Liver (tissue), 9 donors: ENCODE data around the gene SCNN1B. TPM values are rescaled to one million over a fixed set of nuclear protein-coding genes. Genes with fewer than 3 reads are reported as not detected.

Source experiments
- DNase-seq: peaks from one replicate; pipeline ENCODE4 v3.0.0-alpha.2; 2017; ENCODE audit warnings: low spot score
- H3K27ac ChIP-seq, 2 donors: one replicate each; pipeline ENCODE4 v1.7.0; 2013; ENCODE audit warnings: inconsistent platforms in 2 of 2, low read length in 2 of 2, control low read depth in 1 of 2, low read depth in 1 of 2, mild to moderate bottlenecking in 1 of 2
- H3K27me3 ChIP-seq, 4 donors: one replicate each; pipeline versions ENCODE4 v1.6.1 to v1.7.0; 2013; ENCODE audit warnings: low read length in 3 of 4, inconsistent platforms in 1 of 4, mild to moderate bottlenecking in 1 of 4, moderate library complexity in 1 of 4; ENCODE audit not compliant: control insufficient read depth in 4 of 4, insufficient read depth in 4 of 4
- H3K36me3 ChIP-seq, 4 donors: one replicate each; pipeline versions ENCODE4 v1.6.1 to v1.7.0; 2013; ENCODE audit warnings: low read length in 3 of 4, mild to moderate bottlenecking in 3 of 4, low read depth in 1 of 4, moderate library complexity in 1 of 4; ENCODE audit not compliant: control insufficient read depth in 4 of 4, insufficient read depth in 3 of 4
- H3K4me1 ChIP-seq, 4 donors: one replicate each; pipeline versions ENCODE4 v1.6.1 to v1.7.0; 2013; ENCODE audit warnings: low read length in 3 of 4, mild to moderate bottlenecking in 3 of 4, moderate library complexity in 1 of 4; ENCODE audit not compliant: control insufficient read depth in 4 of 4, insufficient read depth in 4 of 4
- H3K4me3 ChIP-seq, 3 donors: one replicate each; pipeline versions ENCODE4 v1.6.1 to v1.7.0; 2013; ENCODE audit warnings: low read length in 3 of 3, control low read depth in 1 of 3, low read depth in 1 of 3, mild to moderate bottlenecking in 1 of 3
- H3K9ac ChIP-seq, 2 donors: one replicate each; pipeline ENCODE4 v1.7.0; 2013; ENCODE audit warnings: low read length in 2 of 2, mild to moderate bottlenecking in 2 of 2, moderate library complexity in 2 of 2, control low read depth in 1 of 2, low read depth in 1 of 2
- H3K9me3 ChIP-seq, 4 donors: one replicate each; pipeline versions ENCODE4 v1.6.1 to v1.7.0; 2013; ENCODE audit warnings: low read length in 3 of 4; ENCODE audit not compliant: control insufficient read depth in 4 of 4
- EGR1 ChIP-seq, 2 donors: IDR thresholded peaks; 2 replicates each; pipeline ENCODE4 v1.6.1; 2016 to 2018; ENCODE audit warnings: antibody characterized with exemption in 2 of 2, low read depth in 2 of 2
- FOXA1 ChIP-seq: IDR thresholded peaks from 2 replicates; pipeline ENCODE4 v1.6.1; 2016; ENCODE audit warnings: antibody characterized with exemption
- FOXA2 ChIP-seq: IDR thresholded peaks from 2 replicates; pipeline ENCODE4 v1.6.1; 2016; ENCODE audit warnings: antibody characterized with exemption
- NR2F2 ChIP-seq: IDR thresholded peaks from 2 replicates; pipeline ENCODE4 v1.6.1; 2016; ENCODE audit warnings: antibody characterized with exemption
- RAD21 ChIP-seq, 2 donors: IDR thresholded peaks; 2 replicates each; pipeline ENCODE4 v1.6.1; 2016; ENCODE audit warnings: antibody characterized with exemption in 2 of 2, mild to moderate bottlenecking in 2 of 2
- SP1 ChIP-seq: IDR thresholded peaks from 2 replicates; pipeline ENCODE4 v1.6.1; 2018; ENCODE audit warnings: antibody characterized with exemption, mild to moderate bottlenecking
- TAF1 ChIP-seq: conservative IDR thresholded peaks from 2 replicates; pipeline ENCODE4 v1.6.1; 2016; ENCODE audit warnings: antibody characterized with exemption, mild to moderate bottlenecking
- WGBS: extraction: QIAGEN DNeasy Blood & Tissue Kit; methylation state at CpG from one replicate; pipeline ENCODE4 v1.1.7; 2013; 5-methylcytosine and 5-hydroxymethylcytosine counted together
- polyA plus RNA-seq, 2 donors: library from polyadenylated mRNA; stranded (reverse) in 1 of 2; unstranded in 1 of 2; fragments of 200-250 nt in 1 of 2; fragments of >200 nt in 1 of 2; fragmentation: Nextera tagmentation in 1 of 2; extraction: Ambion mirVana in 1 of 2; gene quantifications; one replicate each; pipeline versions ENCODE4 v1.2.1 to v1.2.3, GENCODE V29; 2013 to 2015
- total RNA-seq, 2 donors: library from RNA; depleted of rRNA; stranded (reverse); fragments of >200 nt; gene quantifications; one replicate each; pipeline ENCODE4 v1.2.3, GENCODE V29; 2014
- TF ChIP-seq, protein P1 (sequence below): IDR thresholded peaks from 2 replicates; pipeline ENCODE4 v1.6.1; 2016; ENCODE audit warnings: antibody characterized with exemption
- TF ChIP-seq, protein P2 (sequence below): IDR thresholded peaks from 2 replicates; pipeline ENCODE4 v1.6.1; 2016; ENCODE audit warnings: antibody characterized with exemption
- TF ChIP-seq, protein P3 (sequence below): IDR thresholded peaks from 2 replicates; pipeline ENCODE4 v1.6.1; 2016; ENCODE audit warnings: antibody characterized with exemption, mild to moderate bottlenecking
- donor health status: healthy.
- donor health status: healthy.
- donor health status: healthy.
- donor health status: healthy.
- donor health status: healthy.

Gene SCNN1B
- total and polyA plus RNA-seq, 4 donors, result 0.08 to 0.17 (median 0.14) TPM; not detected in 1

DNA sequence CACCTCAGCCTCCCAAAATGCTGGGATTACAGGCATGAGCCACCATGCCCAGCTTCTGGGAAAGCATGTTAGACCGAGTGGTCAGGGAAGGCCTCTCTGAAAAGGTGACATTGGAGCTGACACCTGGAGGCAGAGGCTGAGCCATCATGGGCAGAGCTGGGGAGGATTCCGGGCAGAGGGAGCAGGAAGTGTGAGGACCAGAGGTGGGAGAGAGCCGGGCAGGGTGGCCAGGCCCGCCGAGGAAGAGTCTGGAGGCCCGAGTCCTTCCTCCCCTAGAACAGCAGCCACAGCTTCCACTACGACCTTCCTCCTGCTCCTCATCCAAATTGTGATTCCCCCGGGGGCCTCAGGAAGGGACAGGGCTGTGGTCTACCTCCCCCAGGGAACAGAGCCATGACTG lies 76.2 kb downstream of the SCNN1B start:
- Histone ChIP-seq H3K4me1 (no peaks in the 10 kb centered on the region), H3K27me3 (peaks cover 0 to 3% (median under 1%) of the 10 kb centered on the region in 4 donors), H3K9me3 (no peaks in the 10 kb centered on the region), H3K36me3 (no peaks in the 10 kb centered on the region), H3K27ac (no peak overlapping the region), H3K4me3 (no peak overlapping the region), H3K9ac (no peak overlapping the region)
- DNase-seq, result no peak
- TF ChIP-seq, protein P1, sequence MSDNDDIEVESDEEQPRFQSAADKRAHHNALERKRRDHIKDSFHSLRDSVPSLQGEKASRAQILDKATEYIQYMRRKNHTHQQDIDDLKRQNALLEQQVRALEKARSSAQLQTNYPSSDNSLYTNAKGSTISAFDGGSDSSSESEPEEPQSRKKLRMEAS, result no peak
- TF ChIP-seq, protein P2, sequence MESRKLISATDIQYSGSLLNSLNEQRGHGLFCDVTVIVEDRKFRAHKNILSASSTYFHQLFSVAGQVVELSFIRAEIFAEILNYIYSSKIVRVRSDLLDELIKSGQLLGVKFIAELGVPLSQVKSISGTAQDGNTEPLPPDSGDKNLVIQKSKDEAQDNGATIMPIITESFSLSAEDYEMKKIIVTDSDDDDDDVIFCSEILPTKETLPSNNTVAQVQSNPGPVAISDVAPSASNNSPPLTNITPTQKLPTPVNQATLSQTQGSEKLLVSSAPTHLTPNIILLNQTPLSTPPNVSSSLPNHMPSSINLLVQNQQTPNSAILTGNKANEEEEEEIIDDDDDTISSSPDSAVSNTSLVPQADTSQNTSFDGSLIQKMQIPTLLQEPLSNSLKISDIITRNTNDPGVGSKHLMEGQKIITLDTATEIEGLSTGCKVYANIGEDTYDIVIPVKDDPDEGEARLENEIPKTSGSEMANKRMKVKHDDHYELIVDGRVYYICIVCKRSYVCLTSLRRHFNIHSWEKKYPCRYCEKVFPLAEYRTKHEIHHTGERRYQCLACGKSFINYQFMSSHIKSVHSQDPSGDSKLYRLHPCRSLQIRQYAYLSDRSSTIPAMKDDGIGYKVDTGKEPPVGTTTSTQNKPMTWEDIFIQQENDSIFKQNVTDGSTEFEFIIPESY, result no peak
- TF ChIP-seq SP1 (no peak), FOXA1 (no peak), RAD21 (IDR thresholded peaks at IDR 0.05) (no peak), EGR1 (IDR thresholded peaks at IDR 0.05; ENCODE audit: low read depth in 2 of 2) (no peak), NR2F2 (no peak)
- TF ChIP-seq, protein P3, sequence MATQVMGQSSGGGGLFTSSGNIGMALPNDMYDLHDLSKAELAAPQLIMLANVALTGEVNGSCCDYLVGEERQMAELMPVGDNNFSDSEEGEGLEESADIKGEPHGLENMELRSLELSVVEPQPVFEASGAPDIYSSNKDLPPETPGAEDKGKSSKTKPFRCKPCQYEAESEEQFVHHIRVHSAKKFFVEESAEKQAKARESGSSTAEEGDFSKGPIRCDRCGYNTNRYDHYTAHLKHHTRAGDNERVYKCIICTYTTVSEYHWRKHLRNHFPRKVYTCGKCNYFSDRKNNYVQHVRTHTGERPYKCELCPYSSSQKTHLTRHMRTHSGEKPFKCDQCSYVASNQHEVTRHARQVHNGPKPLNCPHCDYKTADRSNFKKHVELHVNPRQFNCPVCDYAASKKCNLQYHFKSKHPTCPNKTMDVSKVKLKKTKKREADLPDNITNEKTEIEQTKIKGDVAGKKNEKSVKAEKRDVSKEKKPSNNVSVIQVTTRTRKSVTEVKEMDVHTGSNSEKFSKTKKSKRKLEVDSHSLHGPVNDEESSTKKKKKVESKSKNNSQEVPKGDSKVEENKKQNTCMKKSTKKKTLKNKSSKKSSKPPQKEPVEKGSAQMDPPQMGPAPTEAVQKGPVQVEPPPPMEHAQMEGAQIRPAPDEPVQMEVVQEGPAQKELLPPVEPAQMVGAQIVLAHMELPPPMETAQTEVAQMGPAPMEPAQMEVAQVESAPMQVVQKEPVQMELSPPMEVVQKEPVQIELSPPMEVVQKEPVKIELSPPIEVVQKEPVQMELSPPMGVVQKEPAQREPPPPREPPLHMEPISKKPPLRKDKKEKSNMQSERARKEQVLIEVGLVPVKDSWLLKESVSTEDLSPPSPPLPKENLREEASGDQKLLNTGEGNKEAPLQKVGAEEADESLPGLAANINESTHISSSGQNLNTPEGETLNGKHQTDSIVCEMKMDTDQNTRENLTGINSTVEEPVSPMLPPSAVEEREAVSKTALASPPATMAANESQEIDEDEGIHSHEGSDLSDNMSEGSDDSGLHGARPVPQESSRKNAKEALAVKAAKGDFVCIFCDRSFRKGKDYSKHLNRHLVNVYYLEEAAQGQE, result no peak
- 74% methylated on average over 8 of the region's 8 CpGs for WGBS

DNA sequence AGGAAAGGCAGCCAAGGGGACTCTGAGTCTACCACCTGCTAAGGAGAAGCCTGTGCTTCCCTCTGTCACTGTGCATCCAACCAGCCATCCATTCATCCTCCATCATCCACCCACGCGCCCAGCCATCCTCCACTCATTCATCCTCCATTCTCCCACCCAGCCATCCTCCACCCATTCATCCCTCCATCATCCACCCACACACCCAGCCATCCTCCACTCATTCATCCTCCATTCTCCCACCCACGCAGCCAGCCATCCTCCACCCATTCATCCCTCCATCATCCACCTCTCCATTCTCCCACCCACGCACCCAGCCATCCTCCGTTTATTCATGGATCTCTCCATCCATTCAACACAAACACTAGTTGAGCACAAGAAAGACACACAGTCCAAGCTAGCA lies 76.8 kb downstream of the SCNN1B start:
- no peak overlapping the region for H3K4me3 ChIP-seq
- no peaks in the 10 kb centered on the region for H3K36me3 ChIP-seq
- H3K9me3 ChIP-seq, result no peaks in the 10 kb centered on the region
- no peaks in the 10 kb centered on the region for H3K27me3 ChIP-seq
- H3K9ac ChIP-seq, result no peak overlapping the region
- 93% methylated on average over 5 of the region's 5 CpGs for WGBS
- no peaks in the 10 kb centered on the region for H3K4me1 ChIP-seq
- DNase-seq, result no peak
- TF ChIP-seq RAD21 (IDR thresholded peaks at IDR 0.05), result no peak
- TF ChIP-seq NR2F2, result no peak
- no peak for TF ChIP-seq SP1
- TF ChIP-seq, protein P1, result no peak
- no peak for TF ChIP-seq FOXA1
- TF ChIP-seq, protein P2, result no peak
- no peak for TF ChIP-seq TAF1
- TF ChIP-seq, protein P3, result no peak
- no peak for TF ChIP-seq FOXA2
- no peak for TF ChIP-seq EGR1 (IDR thresholded peaks at IDR 0.05; ENCODE audit: low read depth in 2 of 2)
- H3K27ac ChIP-seq, result no peak overlapping the region
